Activated T-cell treated with anti-CD3 and anti-CD28 coated beads, Interleukin-2, amount 50 U/mL, for 72 hours (primary cell): Measurements from ENCODE around the gene GPALPP1. TPM values are rescaled to one million over a fixed set of nuclear protein-coding genes. Genes with fewer than 3 reads are reported as not detected.
A peak's percentile ranks its signal among the peaks of the same experiment; 100 is the strongest.
"Not testable (repeated sequence)": the region's sequence is repeated elsewhere in the genome, so short reads cannot be mapped to it uniquely, and the experiment has no call there.

Source experiments
- ATAC-seq, 2 donors: fragments of 150-1000 bp; cut with Tn5 transposase; replicated peaks in 1 of 2; 2 replicates each; pipeline ENCODE4 v1.10.0; 2021; ENCODE audit warnings: moderate library complexity in 2 of 2, mild to moderate bottlenecking in 1 of 2
- DNase-seq, 2 donors: peaks; one replicate each; pipeline ENCODE4 v3.0.0; 2021 to 2022; ENCODE audit warnings: mixed read lengths in 1 of 2
- H3K27ac Mint-ChIP-seq: one replicate; pipeline ENCODE4 v1.8.0; 2022; ENCODE audit warnings: mild to moderate bottlenecking, moderate library complexity, mixed read lengths
- H3K27me3 Mint-ChIP-seq: one replicate; pipeline ENCODE4 v1.8.0; 2022; ENCODE audit warnings: low read depth, mixed read lengths
- H3K36me3 Mint-ChIP-seq, 2 donors: one replicate each; pipeline ENCODE4 v1.8.0; 2022; ENCODE audit warnings: mixed read lengths in 2 of 2, mild to moderate bottlenecking in 1 of 2; ENCODE audit not compliant: insufficient read depth in 2 of 2
- H3K4me1 Mint-ChIP-seq: one replicate; pipeline ENCODE4 v1.8.0; 2022; ENCODE audit warnings: low read depth, mixed read lengths
- H3K4me3 Mint-ChIP-seq, 2 donors: one replicate each; pipeline ENCODE4 v1.8.0; 2022; ENCODE audit warnings: mild to moderate bottlenecking in 2 of 2, mixed read lengths in 2 of 2, moderate library complexity in 2 of 2
- H3K9me3 Mint-ChIP-seq, 2 donors: one replicate each; pipeline ENCODE4 v1.8.0; 2022; ENCODE audit warnings: mixed read lengths in 2 of 2
- total RNA-seq, 2 donors: library from RNA; stranded (reverse); gene quantifications; one replicate each; pipeline ENCODE4 v1.2.3, GENCODE V29; 2022

GPALPP1 gene
- total RNA-seq, 2 donors from 2014 or later = 34.4 to 35.7 TPM

GRCh38 chr13:45055198-45055901 lies 66.0 kb downstream of the GPALPP1 start:
- Mint-ChIP-seq H3K27ac (no peak overlapping the region), H3K4me3 (peak overlapping the region; percentile 25 to 68), H3K27me3 (peaks cover 85% of the 10 kb centered on the region), H3K9me3 (no peaks in the 10 kb centered on the region), H3K4me1 (peaks cover 37% of the 10 kb centered on the region), H3K36me3 (peaks cover 0 to 2% of the 10 kb centered on the region in 2 donors)
- DNase-seq = peak; percentile 66 to 78
- peak; percentile 100 for ATAC-seq

- H3K4me3 Mint-ChIP-seq = peak overlapping the region; percentile 25 to 68
- H3K27ac Mint-ChIP-seq = no peak overlapping the region
- H3K36me3 Mint-ChIP-seq = peaks cover 0 to 2% of the 10 kb centered on the region in 2 donors
- H3K27me3 Mint-ChIP-seq = peaks cover 84% of the 10 kb centered on the region
- ATAC-seq (peak; percentile 49 to 52), DNase-seq (peak in 1 of 2 donors; percentile 12)
- H3K4me1 Mint-ChIP-seq = peaks cover 37% of the 10 kb centered on the region
- no peaks in the 10 kb centered on the region for H3K9me3 Mint-ChIP-seq
Measured at GRCh38 chr13:45055902-45056648, 66.7 kb downstream of the GPALPP1 start.

- ATAC-seq (no peak), DNase-seq (no peak)
- Mint-ChIP-seq H3K36me3 (peaks cover 0 to 2% of the 10 kb centered on the region in 2 donors), H3K4me3 (no peak overlapping the region), H3K27ac (no peak overlapping the region), H3K27me3 (peaks cover 69% of the 10 kb centered on the region), H3K9me3 (no peaks in the 10 kb centered on the region), H3K4me1 (peaks cover 26% of the 10 kb centered on the region)
Measured at GRCh38 chr13:45060062-45060461, 70.7 kb downstream of the GPALPP1 start.

DNA sequence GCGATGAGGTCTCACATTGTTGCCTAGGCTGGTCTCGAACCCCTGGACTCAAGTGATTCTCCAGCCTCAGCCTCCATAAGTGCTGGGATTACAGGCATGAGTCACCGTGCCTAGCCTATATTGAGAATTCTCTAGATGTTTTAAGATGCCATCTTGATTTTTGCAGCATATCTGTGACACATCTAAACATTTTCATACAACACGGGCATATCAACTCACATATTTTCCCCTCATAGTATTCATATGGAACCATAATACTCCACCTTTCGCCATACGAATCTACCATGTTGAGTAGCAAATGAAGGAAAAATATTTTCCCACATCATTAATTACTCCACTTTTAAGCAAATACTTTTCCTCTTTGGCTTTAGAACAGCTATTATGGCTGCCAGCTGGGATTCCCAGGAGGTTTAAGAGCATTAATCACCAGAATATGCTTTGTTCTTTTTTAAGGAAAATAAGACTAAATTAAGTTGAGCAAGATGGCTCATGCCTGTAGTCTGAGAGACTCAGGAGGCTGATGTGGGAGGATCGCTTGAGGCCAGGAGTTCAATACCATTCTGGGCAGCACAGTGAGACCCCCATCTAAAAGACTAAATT lies 74.0 kb downstream of the GPALPP1 start:
- no peaks in the 10 kb centered on the region for H3K36me3 Mint-ChIP-seq
- H3K4me3 Mint-ChIP-seq = no peak overlapping the region
- ATAC-seq = no peak
- no peak for DNase-seq
- H3K27ac Mint-ChIP-seq = no peak overlapping the region
- H3K9me3 Mint-ChIP-seq = no peaks in the 10 kb centered on the region
- H3K27me3 Mint-ChIP-seq = peaks cover 54% of the 10 kb centered on the region
- peaks cover 5% of the 10 kb centered on the region for H3K4me1 Mint-ChIP-seq

GRCh38 chr13:45063889-45064288 lies 74.6 kb downstream of the GPALPP1 start:
- not testable (repeated sequence) for H3K4me3 Mint-ChIP-seq, H3K4me1 Mint-ChIP-seq, ATAC-seq, H3K27ac Mint-ChIP-seq, H3K36me3 Mint-ChIP-seq, DNase-seq, H3K9me3 Mint-ChIP-seq
- peaks cover 54% of the 10 kb centered on the region for H3K27me3 Mint-ChIP-seq

- Mint-ChIP-seq H3K4me3 (no peak overlapping the region), H3K27me3 (peaks cover 48% of the 10 kb centered on the region), H3K27ac (no peak overlapping the region), H3K36me3 (no peaks in the 10 kb centered on the region), H3K4me1 (no peaks in the 10 kb centered on the region), H3K9me3 (no peaks in the 10 kb centered on the region)
- DNase-seq (no peak), ATAC-seq (no peak)
Measured at GRCh38 chr13:45064889-45065288, 75.6 kb downstream of the GPALPP1 start.

DNA sequence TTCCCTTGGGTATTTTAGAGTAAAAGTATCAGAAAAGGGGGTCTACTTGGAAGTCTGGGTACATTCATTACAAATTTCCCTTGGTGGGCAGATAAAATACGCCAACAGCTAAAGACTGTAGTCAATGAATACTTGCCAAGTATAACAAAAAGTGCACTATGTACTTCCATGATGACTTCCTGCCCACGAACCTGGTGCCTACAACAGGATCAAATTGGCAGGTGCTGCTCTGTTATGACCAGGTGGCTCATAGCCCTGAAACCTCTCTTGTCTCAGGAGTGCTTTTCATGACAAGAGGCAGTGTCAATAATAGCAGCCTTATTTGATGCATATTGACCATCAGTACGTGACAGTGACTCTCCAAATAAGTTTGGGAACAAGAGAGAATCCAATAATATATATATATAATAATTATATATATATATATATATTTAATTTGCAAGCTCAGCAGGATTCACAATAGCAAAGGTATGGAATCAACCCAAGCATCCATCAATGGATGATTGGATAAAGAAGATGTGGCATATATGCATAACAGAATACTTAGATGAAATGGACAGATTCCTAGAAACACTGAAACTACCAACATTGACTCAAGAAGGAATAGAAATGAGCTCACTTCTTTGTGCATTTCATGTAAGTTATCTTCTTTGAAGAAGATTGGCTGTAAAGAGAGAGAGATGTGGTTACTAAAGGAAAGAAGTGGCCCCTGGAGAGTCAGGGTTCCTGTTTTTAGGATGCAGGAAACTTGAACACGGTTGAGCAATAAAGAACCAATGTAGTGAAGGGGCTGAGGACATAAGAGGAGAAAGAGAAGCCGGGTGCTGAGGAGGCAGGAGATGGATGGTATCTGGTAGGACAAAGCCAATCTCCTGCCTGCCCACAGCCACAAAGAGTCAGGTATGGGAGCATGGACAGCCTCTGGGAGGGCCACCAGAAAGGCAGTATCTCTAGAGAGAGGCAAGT lies 79.0 kb downstream of the GPALPP1 start:
- peaks cover 31% of the 10 kb centered on the region for H3K27me3 Mint-ChIP-seq
- H3K27ac Mint-ChIP-seq = no peak overlapping the region
- DNase-seq (no peak), ATAC-seq (no peak)
- H3K36me3 Mint-ChIP-seq = no peaks in the 10 kb centered on the region
- H3K9me3 Mint-ChIP-seq = no peaks in the 10 kb centered on the region
- H3K4me1 Mint-ChIP-seq = no peaks in the 10 kb centered on the region
- no peak overlapping the region for H3K4me3 Mint-ChIP-seq

DNA sequence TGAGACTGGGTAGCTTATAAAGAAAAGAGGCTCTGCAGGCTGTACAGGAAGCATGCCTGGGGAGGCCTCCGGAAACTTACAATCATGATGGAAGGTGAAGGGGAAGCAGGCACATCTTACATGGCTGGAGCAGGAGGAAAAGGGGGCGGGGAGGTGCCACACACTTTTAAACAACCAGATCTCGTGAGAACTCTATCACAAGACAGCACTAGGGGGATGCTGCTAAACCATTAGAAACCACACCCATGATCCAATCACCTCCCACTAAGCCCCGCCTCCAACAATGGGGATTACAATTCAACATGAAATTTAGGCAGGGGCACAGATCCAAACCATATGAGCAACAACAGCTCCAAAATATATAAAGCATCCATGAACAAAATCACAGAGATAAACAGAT lies 84.5 kb downstream of the GPALPP1 start:
- Mint-ChIP-seq H3K4me3 (no peak overlapping the region), H3K9me3 (no peaks in the 10 kb centered on the region), H3K4me1 (no peaks in the 10 kb centered on the region), H3K27me3 (peaks cover 24% of the 10 kb centered on the region), H3K27ac (no peak overlapping the region), H3K36me3 (no peaks in the 10 kb centered on the region)
- no peak for DNase-seq
- no peak for ATAC-seq

DNA sequence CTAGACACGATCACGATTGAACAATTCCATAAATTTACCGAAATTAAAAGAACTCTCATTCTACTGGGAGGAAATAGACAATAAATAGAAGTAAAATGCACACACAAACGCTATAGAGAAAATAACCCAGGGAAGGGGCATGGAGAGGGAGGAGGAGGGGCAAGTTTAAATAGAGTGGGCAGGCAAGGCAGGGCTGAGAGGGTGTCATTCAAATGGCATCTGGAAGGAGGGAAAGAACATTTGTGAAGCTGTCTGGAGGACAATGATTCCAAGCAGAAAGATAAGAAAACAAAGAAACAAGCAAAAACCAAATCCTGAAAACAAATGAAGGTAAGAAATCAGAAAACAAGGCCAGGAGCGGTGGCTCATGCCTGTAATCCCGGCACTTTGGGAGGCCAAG lies 85.4 kb downstream of the GPALPP1 start:
- Mint-ChIP-seq H3K36me3 (no peaks in the 10 kb centered on the region), H3K27me3 (peaks cover 19% of the 10 kb centered on the region), H3K27ac (no peak overlapping the region), H3K4me3 (no peak overlapping the region), H3K9me3 (no peaks in the 10 kb centered on the region), H3K4me1 (no peaks in the 10 kb centered on the region)
- no peak for ATAC-seq
- DNase-seq = no peak

GRCh38 chr13:45078003-45078402 lies 88.7 kb downstream of the GPALPP1 start:
- ATAC-seq (no peak), DNase-seq (no peak)
- Mint-ChIP-seq H3K27me3 (peaks cover 13% of the 10 kb centered on the region), H3K27ac (no peak overlapping the region), H3K9me3 (no peaks in the 10 kb centered on the region), H3K4me3 (no peak overlapping the region), H3K4me1 (no peaks in the 10 kb centered on the region), H3K36me3 (no peaks in the 10 kb centered on the region)
